ENCODE measurements around the gene GNG4. TPM values are rescaled to one million over a fixed set of nuclear protein-coding genes. Genes with fewer than 3 reads are reported as not detected.
A peak's percentile ranks its signal among the peaks of the same experiment; 100 is the strongest.

GNG4 gene
- total and polyA plus RNA-seq, 2 donors (not counting 3 experiments of a cell fraction or from before 2014, with no cell fraction given) = 0.10 TPM; not detected in 1

DNA sequence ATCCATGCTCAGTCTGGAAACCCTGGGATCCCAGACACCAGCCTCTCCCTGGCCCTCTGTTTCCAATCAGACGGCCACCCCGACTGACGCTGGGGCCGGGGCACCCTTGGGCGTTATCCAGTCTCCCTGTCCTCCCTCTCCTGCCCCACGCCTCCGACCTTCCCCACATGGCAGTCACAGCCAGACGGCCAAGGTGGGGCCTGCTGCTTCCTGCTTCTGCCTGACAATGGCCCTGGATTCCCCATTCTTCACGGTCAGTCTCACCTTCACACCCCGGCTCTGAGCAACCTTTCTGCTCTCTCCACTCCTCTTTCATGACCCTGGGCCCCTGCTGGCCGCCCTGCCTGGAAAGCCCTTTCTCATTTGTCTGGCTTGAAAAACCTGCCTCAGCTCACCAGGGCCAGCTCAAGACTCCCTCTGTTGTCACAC lies 6.6 kb downstream of the GNG4 start:
- intact Hi-C loops (cut with micrococcal nuclease) = loop anchor here (1.0 kb wide), 1 partner anchor 341 kb away; no protein-coding TSS in a partner anchor
- no peak for FAIRE-seq

DNA sequence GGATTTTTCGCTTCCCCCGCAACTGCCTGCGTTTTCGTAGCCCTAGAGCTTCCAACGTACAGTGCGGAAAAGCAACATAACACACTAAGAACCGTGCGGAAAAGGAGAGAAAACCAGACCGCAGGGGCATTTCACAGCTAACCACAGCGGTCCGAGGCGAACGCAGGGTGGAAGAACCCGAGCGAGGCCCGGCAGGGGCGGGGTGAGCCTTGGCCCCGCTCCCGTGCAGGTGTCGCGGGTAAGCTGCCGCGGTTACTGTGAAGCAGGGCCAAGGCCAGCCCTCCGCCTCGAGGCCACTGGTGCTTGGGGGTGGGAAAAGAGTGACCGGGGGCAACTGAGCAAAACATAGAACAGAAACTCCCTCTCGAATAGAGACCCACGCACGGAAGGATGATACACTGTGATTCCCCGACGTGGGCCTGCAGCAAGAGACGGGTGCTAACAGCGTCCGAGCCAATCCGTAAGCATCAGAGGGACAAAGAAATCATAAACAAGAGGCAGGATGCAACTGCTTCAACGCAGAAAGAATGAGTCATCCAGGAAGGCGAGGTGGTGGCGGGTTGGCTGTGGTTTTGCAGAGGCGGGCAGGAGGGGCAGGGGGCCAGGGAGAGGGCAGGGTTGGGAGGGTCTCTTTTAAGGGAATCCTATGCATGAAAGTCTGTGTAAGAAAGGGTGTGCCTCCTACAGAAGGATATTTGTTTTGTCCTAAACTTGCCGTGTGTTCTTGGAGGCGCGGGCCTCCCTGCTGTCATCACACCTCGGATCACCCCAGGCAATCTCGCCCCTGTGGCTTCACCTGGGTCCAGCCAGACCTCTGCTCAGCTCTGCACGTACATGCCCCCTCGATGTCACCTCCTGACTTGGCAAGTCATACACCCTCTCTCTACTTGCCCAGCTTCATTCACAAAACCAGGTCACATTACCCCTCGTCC lies 7.3 kb downstream of the GNG4 start:
- H3K9ac ChIP-seq (replicated peaks; ENCODE audit: extremely low read depth, insufficient read depth, low read length) = no peak overlapping the region
- no peak overlapping the region for H3K4me3 ChIP-seq (replicated peaks in 1 of 3; ENCODE audit: insufficient read depth in 1 of 3, low read depth in 1 of 3, low read length in 3 of 3)
- TF ChIP-seq JUN (IDR thresholded peaks at IDR 0.05; ENCODE audit: borderline replicate concordance, insufficient read depth, insufficient read length, low read depth) = peak; percentile 64
- no peak for TF ChIP-seq MYC (IDR thresholded peaks at IDR 0.05; ENCODE audit: low read depth, low read length)
- no peak for TF ChIP-seq EZH2 (IDR thresholded peaks at IDR 0.05; ENCODE audit: borderline replicate concordance, low read depth, low read length, severe bottlenecking)
- no peak for TF ChIP-seq POLR2A (IDR thresholded peaks at IDR 0.05; ENCODE audit: low read depth, low read length)
- TF ChIP-seq GATA2 (IDR thresholded peaks at IDR 0.05; ENCODE audit: insufficient read depth, insufficient read length, low read depth, low read length) = no peak
- H4K20me1 ChIP-seq (replicated peaks; ENCODE audit: control insufficient read depth, extremely low read depth, insufficient read depth, low read length) = no peaks in the 10 kb centered on the region
- dilution Hi-C loops (cut with MboI; ENCODE audit: extremely low pct_ligation_motif_present, low sequenced_read_pairs) (no loop called here), intact Hi-C loops (cut with micrococcal nuclease) (loop anchor here (1.0 kb wide), 1 partner anchor 342 kb away; no protein-coding TSS in a partner anchor)
- no TSS peak for BruUV-seq (replicated peaks)
- DNase-seq (ENCODE audit: low read depth, low spot score) (peak; percentile 62), FAIRE-seq (peak; percentile 72)
- no peak overlapping the region for H3K4me2 ChIP-seq (ENCODE audit: insufficient read depth, low read length)
- H3K27ac ChIP-seq (ENCODE audit: insufficient read depth, low read depth, low read length) = no peak overlapping the region
- ChIA-PET CTCF (no interaction called here), POLR2A (no interaction called here)
- peak overlapping the region; percentile 41 for H2AFZ ChIP-seq (ENCODE audit: low read depth, low read length)
- H3K4me1 ChIP-seq (ENCODE audit: control insufficient read depth, extremely low read depth, insufficient read depth, low read length) = peaks cover 7% of the 10 kb centered on the region
- H3K27me3 ChIP-seq (ENCODE audit: control insufficient read depth in 2 of 2, insufficient read depth in 2 of 2, low read length in 2 of 2) = peaks cover 2% of the 10 kb centered on the region in 2 experiments
- no peaks in the 10 kb centered on the region for H3K79me2 ChIP-seq (ENCODE audit: control insufficient read depth, insufficient read depth, low read length)
- no peaks in the 10 kb centered on the region for H3K9me3 ChIP-seq (replicated peaks; ENCODE audit: control insufficient read depth, insufficient read depth, low read length)
- H3K36me3 ChIP-seq (ENCODE audit: control insufficient read depth in 2 of 2, extremely low read depth in 1 of 2, insufficient read depth in 2 of 2, low read length in 2 of 2) = no peaks in the 10 kb centered on the region
- H3K9me1 ChIP-seq (replicated peaks; ENCODE audit: control insufficient read depth, extremely low read depth, insufficient read depth, low read length) = no peaks in the 10 kb centered on the region

More for the DNA sequence above, 6.6 kb downstream of the GNG4 start:
- ChIA-PET CTCF (no interaction called here), POLR2A (no interaction called here)
- no TSS peak for BruUV-seq (replicated peaks)
- Histone ChIP-seq H3K9ac (replicated peaks; ENCODE audit: extremely low read depth, insufficient read depth, low read length) (no peak overlapping the region), H3K36me3 (ENCODE audit: control insufficient read depth in 2 of 2, extremely low read depth in 1 of 2, insufficient read depth in 2 of 2, low read length in 2 of 2) (no peaks in the 10 kb centered on the region), H3K4me3 (replicated peaks in 1 of 3; ENCODE audit: insufficient read depth in 1 of 3, low read depth in 1 of 3, low read length in 3 of 3) (no peak overlapping the region), H3K9me1 (replicated peaks; ENCODE audit: control insufficient read depth, extremely low read depth, insufficient read depth, low read length) (no peaks in the 10 kb centered on the region), H3K4me1 (ENCODE audit: control insufficient read depth, extremely low read depth, insufficient read depth, low read length) (peaks cover 7% of the 10 kb centered on the region), H3K79me2 (ENCODE audit: control insufficient read depth, insufficient read depth, low read length) (no peaks in the 10 kb centered on the region), H2AFZ (ENCODE audit: low read depth, low read length) (no peak overlapping the region), H4K20me1 (replicated peaks; ENCODE audit: control insufficient read depth, extremely low read depth, insufficient read depth, low read length) (no peaks in the 10 kb centered on the region), H3K27ac (ENCODE audit: insufficient read depth, low read depth, low read length) (no peak overlapping the region), H3K9me3 (replicated peaks; ENCODE audit: control insufficient read depth, insufficient read depth, low read length) (no peaks in the 10 kb centered on the region), H3K4me2 (ENCODE audit: insufficient read depth, low read length) (no peak overlapping the region), H3K27me3 (ENCODE audit: control insufficient read depth in 2 of 2, insufficient read depth in 2 of 2, low read length in 2 of 2) (peaks cover 5 to 8% of the 10 kb centered on the region in 2 experiments)
- TF ChIP-seq FOS (IDR thresholded peaks at IDR 0.05; ENCODE audit: borderline replicate concordance, insufficient read depth, low read length) (no peak), JUN (IDR thresholded peaks at IDR 0.05; ENCODE audit: borderline replicate concordance, insufficient read depth, insufficient read length, low read depth) (no peak)
- dilution Hi-C loops (cut with MboI; ENCODE audit: extremely low pct_ligation_motif_present, low sequenced_read_pairs) = no loop called here
- DNase-seq (ENCODE audit: low read depth, low spot score) = no peak

All from endothelial cell of umbilical vein (primary cell).